ENCODE measurements around the gene AHCY. TPM values are rescaled to one million over a fixed set of nuclear protein-coding genes. Genes with fewer than 3 reads are reported as not detected.
A peak's percentile ranks its signal among the peaks of the same experiment; 100 is the strongest.
"Not testable (repeated sequence)": the region's sequence is repeated elsewhere in the genome, so short reads cannot be mapped to it uniquely, and the experiment has no call there.

Gene AHCY
- total RNA-seq, 1 experiment from 2014 or later, result 265 TPM

DNA sequence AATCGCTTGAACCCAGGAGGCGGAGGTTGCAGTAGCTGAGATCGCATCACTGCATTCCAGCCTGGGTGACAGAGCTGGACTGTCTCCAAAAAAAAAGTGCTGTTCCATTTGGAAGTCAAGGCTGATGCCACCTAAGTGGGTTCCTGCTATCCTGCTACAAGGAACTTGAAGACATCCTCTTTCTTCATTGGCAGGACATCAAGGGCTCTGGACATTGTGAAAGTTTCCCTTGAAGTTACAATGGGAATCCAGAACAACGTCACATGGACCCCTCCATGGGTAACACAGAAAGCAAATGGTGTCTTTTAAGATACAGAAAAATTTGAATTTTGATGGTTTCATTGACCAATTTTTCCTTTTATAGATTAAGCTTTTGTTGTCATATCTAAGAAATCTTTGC is 44.4 kb upstream of the AHCY start:
- intact Hi-C loops (cut with micrococcal nuclease), result no loop called here
- DNase-seq, result no peak
- H3K4me1 ChIP-seq (ENCODE audit: insufficient read depth, low read length), result peaks cover 14% of the 10 kb centered on the region
- POLR2A ChIA-PET (ENCODE audit: unreplicated experiment), result no interaction called here
- no peaks in the 10 kb centered on the region for H4K20me1 ChIP-seq (ENCODE audit: low read length)
- H3K9ac ChIP-seq (ENCODE audit: low read length), result no peak overlapping the region
- TF ChIP-seq EZH2 (IDR thresholded peaks at IDR 0.05; ENCODE audit: low read length, unreplicated experiment) (no peak), EZH2phosphoT487 (IDR thresholded peaks at IDR 0.05; ENCODE audit: borderline replicate concordance, low read length) (no peak)
- TF ChIP-seq, protein P1, sequence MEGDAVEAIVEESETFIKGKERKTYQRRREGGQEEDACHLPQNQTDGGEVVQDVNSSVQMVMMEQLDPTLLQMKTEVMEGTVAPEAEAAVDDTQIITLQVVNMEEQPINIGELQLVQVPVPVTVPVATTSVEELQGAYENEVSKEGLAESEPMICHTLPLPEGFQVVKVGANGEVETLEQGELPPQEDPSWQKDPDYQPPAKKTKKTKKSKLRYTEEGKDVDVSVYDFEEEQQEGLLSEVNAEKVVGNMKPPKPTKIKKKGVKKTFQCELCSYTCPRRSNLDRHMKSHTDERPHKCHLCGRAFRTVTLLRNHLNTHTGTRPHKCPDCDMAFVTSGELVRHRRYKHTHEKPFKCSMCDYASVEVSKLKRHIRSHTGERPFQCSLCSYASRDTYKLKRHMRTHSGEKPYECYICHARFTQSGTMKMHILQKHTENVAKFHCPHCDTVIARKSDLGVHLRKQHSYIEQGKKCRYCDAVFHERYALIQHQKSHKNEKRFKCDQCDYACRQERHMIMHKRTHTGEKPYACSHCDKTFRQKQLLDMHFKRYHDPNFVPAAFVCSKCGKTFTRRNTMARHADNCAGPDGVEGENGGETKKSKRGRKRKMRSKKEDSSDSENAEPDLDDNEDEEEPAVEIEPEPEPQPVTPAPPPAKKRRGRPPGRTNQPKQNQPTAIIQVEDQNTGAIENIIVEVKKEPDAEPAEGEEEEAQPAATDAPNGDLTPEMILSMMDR (conservative IDR thresholded peaks at IDR 0.05; ENCODE audit: low read depth, low read length), result no peak
- CTCF ChIA-PET, result no interaction called here
- BruUV-seq (replicated peaks), result no TSS peak
- no peaks in the 10 kb centered on the region for H3K27me3 ChIP-seq (ENCODE audit: low read length)
- no peak overlapping the region for H3K27ac ChIP-seq (ENCODE audit: low read length)
- no peak overlapping the region for H3K4me2 ChIP-seq (ENCODE audit: low read length)
- H3K4me3 ChIP-seq (ENCODE audit: low read length), result no peak overlapping the region
- no peaks in the 10 kb centered on the region for H3F3A ChIP-seq (ENCODE audit: low read length, unreplicated experiment)
- no peaks in the 10 kb centered on the region for H3K79me2 ChIP-seq (ENCODE audit: low read length)
- no peak for ATAC-seq
- H3K36me3 ChIP-seq (ENCODE audit: low read depth, low read length), result no peaks in the 10 kb centered on the region
- no peak overlapping the region for H2AFZ ChIP-seq (ENCODE audit: low read length)
- no peaks in the 10 kb centered on the region for H3K9me2 ChIP-seq (replicated peaks; ENCODE audit: low read length)
- no peaks in the 10 kb centered on the region for H3K9me3 ChIP-seq (ENCODE audit: low read length)

DNA sequence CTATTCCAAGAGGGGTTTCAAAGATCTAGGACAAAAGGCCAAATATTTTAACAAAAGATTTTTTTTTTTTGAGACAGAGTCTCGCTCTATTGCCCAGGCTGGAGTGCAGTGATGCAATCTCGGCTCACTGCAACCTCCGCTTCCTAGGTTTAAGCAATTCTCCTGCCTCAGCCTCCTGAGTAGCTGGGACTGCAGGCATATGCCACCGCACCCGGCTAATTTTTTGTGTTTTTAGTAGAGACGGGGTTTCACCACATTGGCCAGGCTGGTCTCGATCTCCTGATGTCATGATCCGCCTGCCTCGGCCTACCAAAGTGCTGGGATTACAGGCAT is 43.3 kb upstream of the AHCY start:
- H3K4me3 ChIP-seq (ENCODE audit: low read length); ATAC-seq; BruUV-seq (replicated peaks); DNase-seq; H3K36me3 ChIP-seq (ENCODE audit: low read depth, low read length); CTCF ChIA-PET; H3K9me3 ChIP-seq (ENCODE audit: low read length); H3K9me2 ChIP-seq (replicated peaks; ENCODE audit: low read length); H3K27ac ChIP-seq (ENCODE audit: low read length); H3F3A ChIP-seq (ENCODE audit: low read length, unreplicated experiment); POLR2A ChIA-PET (ENCODE audit: unreplicated experiment); H3K27me3 ChIP-seq (ENCODE audit: low read length); H3K79me2 ChIP-seq (ENCODE audit: low read length); H3K9ac ChIP-seq (ENCODE audit: low read length); H4K20me1 ChIP-seq (ENCODE audit: low read length); H3K4me2 ChIP-seq (ENCODE audit: low read length); intact Hi-C loops (cut with micrococcal nuclease); H2AFZ ChIP-seq (ENCODE audit: low read length): not testable (repeated sequence)
- peaks cover 14% of the 10 kb centered on the region for H3K4me1 ChIP-seq (ENCODE audit: insufficient read depth, low read length)

DNA sequence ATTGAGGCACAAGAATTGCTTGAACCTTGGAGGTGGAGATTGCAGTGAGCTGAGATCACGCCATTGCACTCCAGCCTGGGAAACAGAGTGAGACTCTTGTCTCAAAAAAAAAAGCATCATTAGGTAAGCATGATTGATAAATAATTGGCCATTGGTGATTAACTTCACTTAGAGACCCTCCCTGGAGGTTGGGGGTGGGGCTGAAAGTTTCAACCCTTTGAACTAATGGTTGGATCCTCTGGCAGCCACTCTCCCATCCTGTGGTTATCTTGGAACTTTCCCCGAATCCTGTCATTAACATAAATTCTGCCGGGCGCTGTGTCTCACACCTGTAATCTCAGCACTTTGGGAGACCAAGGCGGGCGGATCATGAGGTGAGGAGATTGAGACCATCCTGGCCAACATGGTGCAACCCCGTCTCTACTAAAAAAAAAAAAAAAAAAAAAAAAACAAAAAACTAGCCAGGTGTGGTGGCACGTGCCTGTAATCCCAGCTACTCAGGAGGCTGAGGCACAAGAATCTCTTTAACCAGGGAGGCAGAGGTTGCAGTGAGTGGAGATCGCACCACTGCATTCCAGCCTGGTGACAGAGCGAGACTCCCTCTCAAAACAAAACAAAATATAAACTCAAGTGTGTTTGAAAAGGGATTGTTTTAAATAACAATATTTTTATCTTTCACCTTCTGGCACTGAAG is 42.8 kb upstream of the AHCY start:
- peaks cover 14% of the 10 kb centered on the region for H3K4me1 ChIP-seq (ENCODE audit: insufficient read depth, low read length)
- intact Hi-C loops (cut with micrococcal nuclease); H3K79me2 ChIP-seq (ENCODE audit: low read length); H3K36me3 ChIP-seq (ENCODE audit: low read depth, low read length); H3K27me3 ChIP-seq (ENCODE audit: low read length); H3K9me2 ChIP-seq (replicated peaks; ENCODE audit: low read length); H3K9ac ChIP-seq (ENCODE audit: low read length); BruUV-seq (replicated peaks); H4K20me1 ChIP-seq (ENCODE audit: low read length); H3F3A ChIP-seq (ENCODE audit: low read length, unreplicated experiment); H3K9me3 ChIP-seq (ENCODE audit: low read length); H3K4me3 ChIP-seq (ENCODE audit: low read length); H2AFZ ChIP-seq (ENCODE audit: low read length); ATAC-seq; POLR2A ChIA-PET (ENCODE audit: unreplicated experiment); H3K4me2 ChIP-seq (ENCODE audit: low read length); CTCF ChIA-PET; H3K27ac ChIP-seq (ENCODE audit: low read length): not testable (repeated sequence)
- DNase-seq, result peak; percentile 27

DNA sequence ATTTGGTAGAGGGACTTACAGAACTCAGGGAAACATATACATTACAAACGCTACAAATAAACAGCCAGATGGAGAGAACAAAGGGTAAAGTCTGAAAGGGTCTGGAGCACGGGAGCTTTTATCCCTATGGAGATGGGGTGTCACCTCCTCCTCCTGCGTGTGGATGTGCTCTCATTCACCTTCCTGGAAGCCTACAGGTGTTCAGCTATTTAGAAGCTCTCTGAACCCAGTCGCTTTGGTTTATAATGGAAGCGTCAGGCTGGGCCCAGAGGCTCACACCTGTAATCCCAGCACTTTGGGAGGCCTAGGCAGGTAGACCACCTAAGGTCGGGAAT is 42.2 kb upstream of the AHCY start:
- Histone ChIP-seq H3K9me2 (replicated peaks; ENCODE audit: low read length) (no peaks in the 10 kb centered on the region), H3K4me3 (ENCODE audit: low read length) (no peak overlapping the region), H3K4me1 (ENCODE audit: insufficient read depth, low read length) (peaks cover 14% of the 10 kb centered on the region), H3K79me2 (ENCODE audit: low read length) (no peaks in the 10 kb centered on the region), H3K36me3 (ENCODE audit: low read depth, low read length) (no peaks in the 10 kb centered on the region), H3F3A (ENCODE audit: low read length, unreplicated experiment) (no peaks in the 10 kb centered on the region), H3K27me3 (ENCODE audit: low read length) (no peaks in the 10 kb centered on the region), H4K20me1 (ENCODE audit: low read length) (no peaks in the 10 kb centered on the region), H3K27ac (ENCODE audit: low read length) (no peak overlapping the region), H3K9ac (ENCODE audit: low read length) (no peak overlapping the region), H3K9me3 (ENCODE audit: low read length) (no peaks in the 10 kb centered on the region), H3K4me2 (ENCODE audit: low read length) (no peak overlapping the region), H2AFZ (ENCODE audit: low read length) (no peak overlapping the region)
- CTCF ChIA-PET, result no interaction called here
- TF ChIP-seq, protein P1 (conservative IDR thresholded peaks at IDR 0.05; ENCODE audit: low read depth, low read length), result no peak
- no peak for TF ChIP-seq EZH2phosphoT487 (IDR thresholded peaks at IDR 0.05; ENCODE audit: borderline replicate concordance, low read length)
- no peak for TF ChIP-seq EZH2 (IDR thresholded peaks at IDR 0.05; ENCODE audit: low read length, unreplicated experiment)
- ATAC-seq, result no peak
- POLR2A ChIA-PET (ENCODE audit: unreplicated experiment), result no interaction called here
- intact Hi-C loops (cut with micrococcal nuclease), result no loop called here
- BruUV-seq (replicated peaks), result no TSS peak
- DNase-seq, result no peak

Data from PC-3 (cell line).